GM18517 (cell line): ENCODE results near the gene WDR49.

ENCODE experiments used
- ATAC-seq: cut with Tn5 transposase; IDR thresholded peaks from one replicate; pipeline ENCODE4 v1.9.1; 2021; ENCODE audit warnings: mild to moderate bottlenecking, moderate library complexity; ENCODE audit not compliant: unreplicated experiment

Gene WDR49

DNA sequence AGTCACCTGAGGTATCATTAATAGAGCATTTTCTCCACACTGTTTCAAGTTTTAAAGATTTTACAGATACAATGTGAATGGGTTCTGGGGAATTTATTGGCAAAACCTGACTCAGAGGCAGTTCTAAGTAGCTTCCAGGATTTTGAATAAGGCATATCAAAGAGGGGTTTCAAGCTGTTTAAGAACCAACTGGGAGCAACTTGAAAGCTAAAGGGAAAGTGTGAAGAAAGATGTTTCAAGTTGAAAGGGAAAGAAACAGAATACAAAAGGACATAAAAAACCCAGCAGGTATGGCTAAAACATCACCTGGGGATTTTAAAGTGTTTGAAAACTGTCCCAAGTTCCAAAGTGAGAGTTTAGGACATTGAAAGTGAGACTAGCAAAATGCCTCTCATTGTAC lies 162.1 kb downstream of the WDR49 start:
- ATAC-seq = no peak

DNA sequence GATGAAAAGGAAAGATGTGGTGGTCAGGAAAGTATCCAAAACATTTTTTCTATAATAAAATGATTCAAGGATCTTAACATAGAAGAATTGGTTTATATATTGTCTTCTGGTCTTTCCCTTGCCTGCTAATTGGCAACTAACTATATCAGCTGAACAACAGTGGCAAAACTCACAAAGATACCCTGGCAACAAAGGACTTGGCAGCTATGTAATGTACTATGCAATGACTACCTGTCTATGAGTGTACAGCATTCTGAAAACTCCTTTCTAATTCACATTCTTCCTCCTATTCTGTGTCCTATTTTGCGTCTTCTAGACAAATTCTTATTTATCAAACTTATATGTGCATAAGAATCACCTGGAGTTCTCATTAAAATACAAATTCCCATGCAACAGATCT lies 164.2 kb downstream of the WDR49 start:
- no peak for ATAC-seq

DNA sequence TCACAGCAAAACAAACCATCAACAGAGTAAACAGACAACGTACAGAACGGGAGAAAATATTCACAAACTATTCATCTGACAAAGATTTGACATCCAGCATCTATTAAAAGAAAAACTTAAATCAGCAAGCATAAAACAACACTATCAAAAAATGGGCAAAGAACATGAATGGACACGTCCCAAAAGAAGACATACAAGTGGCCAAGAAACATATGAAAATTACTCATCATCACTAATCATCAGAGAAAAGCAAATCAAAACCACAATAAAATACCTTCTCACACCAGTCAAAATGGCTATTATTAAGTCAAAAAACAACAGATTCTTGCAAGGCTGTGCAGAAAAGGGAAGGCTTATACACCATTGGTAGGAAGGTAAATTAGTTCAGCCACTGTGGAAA lies 166.2 kb downstream of the WDR49 start:
- no peak for ATAC-seq

DNA sequence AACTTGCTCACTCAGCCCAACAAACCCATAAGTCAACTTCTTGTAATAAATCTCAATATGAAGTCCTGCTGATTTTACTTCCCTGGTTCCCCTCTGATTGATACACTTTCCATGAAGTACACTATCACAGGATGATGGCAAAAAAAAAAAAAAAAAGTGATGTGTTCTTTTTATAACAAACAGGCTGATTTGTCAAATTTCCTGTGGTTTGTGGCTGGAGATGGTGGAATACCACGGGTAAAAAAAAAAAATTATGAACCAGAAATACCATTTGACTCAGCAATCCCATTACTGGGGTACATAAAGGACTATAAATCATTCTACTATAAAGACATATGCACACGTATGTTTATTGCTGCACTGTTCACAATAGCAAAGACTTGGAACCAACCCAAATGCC lies 169.2 kb downstream of the WDR49 start:
- ATAC-seq = no peak

DNA sequence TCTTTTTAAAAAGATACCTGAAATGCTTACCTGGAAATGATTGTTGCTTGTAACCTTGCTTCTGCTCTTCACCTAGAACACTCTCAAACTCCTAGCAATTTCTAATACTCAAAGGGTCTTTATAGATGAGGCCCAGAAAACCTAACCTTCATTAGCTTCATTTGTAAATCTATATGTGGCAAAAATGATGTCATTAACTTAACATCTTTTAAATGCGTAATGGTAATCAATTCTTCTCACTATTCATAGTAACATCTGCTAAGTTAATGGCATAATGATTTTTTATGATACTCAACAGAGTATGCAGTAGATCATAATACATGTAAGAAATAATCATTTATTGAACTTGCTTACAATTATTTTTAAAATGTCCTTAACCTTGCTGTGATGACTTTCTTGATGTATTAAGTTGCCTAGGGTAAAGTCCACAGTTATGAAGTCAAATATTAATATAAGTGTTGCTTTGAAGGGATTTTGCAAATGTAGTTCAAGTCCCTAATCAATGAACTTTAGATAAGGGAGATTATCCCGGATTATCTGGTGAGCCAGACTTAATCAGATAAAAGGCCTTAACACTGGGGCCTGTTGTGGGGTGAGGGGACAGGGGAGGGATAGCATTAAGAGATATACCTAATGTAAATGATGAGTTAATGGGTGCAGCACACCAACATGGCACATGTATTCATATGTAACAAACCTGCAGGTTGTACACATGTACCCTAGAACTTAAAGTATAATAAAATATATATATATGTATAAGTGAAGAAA lies 169.8 kb downstream of the WDR49 start:
- no peak for ATAC-seq

DNA sequence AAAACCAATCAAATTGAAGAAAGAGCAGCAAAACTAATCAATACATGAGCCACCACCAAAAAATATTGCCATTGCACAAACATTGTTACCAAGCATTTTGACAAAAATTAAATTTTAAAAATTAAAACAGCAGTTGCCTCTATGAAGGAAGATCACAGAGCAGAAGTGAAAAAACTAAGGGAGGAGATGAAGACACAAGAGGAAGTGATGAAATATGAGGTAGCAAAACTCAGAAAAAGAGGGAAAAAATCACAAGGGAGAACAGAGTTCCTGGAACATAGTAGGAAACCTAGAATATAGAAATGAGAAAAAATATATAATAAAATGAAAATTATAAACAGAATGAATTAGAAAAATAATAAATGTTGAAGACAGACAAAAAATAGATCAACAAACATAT lies 172.6 kb downstream of the WDR49 start:
- no peak for ATAC-seq

DNA sequence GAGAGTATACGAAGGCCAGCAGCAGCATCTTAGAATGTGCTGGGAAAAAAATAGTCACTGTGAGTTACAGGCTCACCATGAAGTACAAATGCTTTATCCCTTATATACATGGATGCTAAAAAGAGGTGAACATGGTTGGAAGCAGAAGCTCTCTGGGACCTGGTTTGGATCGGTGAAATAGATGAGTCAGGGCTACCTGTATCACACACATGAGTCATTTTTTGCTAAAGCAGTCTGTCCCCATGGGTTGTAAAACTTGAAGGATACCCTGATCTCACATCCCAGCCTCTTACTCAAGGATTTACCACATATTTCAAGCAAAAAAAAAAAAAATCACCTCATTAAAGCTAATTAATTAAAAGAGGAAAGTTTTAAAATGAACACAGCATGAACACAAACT lies 173.0 kb downstream of the WDR49 start:
- ATAC-seq = no peak

DNA sequence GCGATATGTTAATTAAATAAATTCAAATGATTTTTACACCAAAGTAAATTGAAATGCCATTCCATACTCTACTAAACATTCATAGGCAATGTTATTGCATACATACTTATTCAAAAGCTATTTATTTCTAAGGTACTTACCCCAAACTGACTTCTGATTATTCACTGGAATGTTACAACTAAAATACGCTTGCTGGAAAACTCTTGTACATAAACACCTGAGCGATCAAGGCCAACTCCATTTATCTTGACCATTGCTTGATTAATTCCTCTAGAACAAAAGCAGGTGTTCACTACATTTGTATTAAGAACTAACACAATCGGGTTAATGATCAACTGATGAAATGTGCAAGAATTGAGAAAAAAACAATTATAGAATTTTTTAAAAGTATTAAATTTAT lies 179.9 kb downstream of the WDR49 start, which contains the start of gene SERPINI2:
Gene SERPINI2, minus strand, starts transcription at position 180 of the 400 bp plus-strand sequence. CDS start 2,208 bp downstream, outside the sequence.
- ATAC-seq = no peak

DNA sequence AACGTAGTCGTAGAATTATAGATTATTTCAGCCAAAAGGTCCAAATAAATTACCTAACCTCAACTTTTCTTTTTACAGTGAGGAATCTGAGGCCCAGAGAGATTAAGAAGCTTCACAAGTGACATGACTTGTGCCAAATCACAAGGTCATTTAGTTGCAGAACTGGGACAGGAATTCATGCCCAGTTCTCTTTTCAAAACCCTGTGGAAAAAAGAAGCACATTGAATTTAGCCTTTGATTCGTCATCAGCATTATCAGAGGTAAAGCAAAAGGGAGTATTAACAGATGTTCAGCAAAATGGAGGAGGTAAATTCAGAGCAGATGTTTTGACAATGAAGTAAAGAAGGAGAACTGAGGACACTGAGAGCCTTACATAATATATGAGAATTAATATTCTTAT lies 184.4 kb downstream of the WDR49 start:
- no peak for ATAC-seq

DNA sequence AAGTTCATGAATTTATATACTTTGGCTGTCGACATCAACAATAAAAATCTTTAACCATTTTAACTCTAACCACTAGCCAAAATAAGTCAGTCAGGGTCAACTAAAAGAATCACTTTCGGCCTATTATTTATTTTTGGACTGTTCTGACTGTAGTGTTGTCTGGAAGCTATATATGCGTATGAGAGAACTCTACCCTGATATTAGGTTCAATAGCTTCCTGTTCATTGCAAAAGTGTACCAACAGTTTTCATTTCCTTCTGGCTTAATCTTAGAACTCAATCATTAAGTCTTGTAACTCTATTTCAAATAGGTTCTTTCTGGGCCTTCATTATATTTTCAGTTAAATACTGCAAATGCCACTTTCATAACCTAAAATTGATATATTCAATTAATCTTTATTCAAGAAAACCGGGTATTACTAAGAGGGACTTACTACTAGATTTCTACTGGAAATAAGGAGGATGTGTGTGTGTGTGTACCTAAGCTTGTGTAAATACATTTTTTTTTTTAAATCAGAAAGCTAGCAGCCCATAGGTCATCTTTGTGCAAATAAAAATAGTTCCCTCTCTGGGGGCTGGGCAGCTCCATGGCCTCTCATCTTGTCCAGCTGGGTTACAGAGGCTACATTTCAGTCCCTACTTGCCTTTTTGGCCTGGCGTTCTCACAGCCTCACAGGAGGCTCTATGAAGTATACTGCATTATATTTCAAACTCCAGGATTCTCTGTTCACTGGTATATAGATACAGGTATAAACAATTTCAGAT lies 185.7 kb downstream of the WDR49 start:
- ATAC-seq = no peak

DNA sequence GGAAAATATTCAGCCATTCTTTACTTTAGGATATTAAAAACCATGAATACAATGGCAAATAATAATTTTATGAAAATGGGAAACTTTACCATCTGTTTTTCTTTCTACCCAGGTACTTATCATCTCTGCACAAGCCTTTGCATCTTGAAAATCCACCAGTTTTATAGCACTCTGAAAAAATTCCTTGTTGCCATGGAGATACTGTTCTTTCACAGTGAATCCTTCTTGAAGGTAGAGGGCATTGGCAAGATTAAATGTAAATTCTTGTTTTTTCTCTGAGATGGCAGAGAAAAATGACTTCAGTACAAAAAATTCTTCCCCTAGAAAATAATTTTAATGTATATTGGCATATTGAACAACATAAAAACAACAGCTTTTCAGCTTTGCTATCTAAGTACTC lies 186.8 kb downstream of the WDR49 start:
- ATAC-seq = no peak

DNA sequence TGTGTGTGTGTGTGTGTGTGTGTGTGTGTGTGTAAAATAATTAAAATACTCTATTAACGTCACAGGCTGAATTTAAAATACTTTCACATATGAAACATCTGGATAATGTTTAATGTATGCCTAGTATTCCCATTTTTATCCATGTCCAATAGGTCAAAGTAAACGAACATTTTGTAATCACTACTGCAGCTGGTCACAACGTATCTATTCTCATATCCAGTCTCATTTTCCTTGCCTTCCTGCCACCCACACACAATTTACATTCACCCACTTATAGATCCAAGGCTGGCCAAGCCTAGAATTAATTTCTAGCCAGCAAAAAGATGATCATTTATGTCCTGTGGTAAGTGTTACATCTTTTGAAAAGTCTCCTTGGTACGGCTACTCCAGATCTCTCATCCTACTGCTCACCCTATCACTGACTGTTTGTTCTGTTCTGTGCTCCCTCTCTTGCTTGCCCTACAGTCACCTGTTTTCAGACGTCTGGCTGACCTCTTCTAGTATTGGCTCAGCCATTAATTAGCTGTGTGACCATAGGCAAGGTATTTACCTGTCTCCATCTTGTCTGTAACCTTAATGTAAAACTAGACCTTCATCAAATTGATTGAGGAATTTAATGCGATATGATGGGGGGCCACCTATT lies 197.5 kb downstream of the WDR49 start:
- ATAC-seq = no peak

DNA sequence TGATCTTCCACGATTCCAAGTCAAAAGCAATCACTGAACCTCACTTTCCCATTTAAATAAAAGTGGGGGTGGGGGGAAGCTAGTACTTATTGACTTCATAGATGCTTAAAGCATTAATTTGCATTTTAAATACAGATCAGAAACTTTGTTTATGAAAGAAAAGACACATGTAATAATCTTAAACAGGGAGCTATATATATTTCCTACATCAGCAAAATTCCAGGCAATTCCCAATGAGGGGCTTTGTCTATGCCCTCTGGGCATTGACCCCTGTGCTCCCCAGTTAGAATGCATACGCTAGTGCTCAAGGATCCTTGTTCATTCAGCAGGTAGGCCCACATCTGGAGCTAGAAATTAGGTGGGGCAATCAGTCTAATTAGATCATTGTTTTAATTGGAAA lies 199.9 kb downstream of the WDR49 start:
- ATAC-seq = no peak

DNA sequence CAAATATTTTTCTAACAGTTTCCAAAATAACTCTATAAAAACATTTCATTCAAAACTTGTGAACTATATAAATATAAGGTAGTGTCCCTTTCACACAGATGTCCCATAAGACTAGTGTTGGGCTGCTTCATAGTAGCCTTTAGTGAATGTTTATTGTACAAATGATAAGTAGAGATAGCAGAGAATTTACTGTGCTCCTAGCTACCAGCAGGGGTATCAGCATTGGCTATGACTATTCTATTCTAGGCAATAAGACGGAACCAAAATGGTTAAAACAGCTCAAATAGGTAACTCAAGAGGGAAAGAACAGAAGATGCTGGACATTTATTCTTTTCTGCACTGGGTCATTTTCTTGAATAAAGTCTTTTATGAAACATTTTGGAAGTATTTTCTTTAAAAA lies 202.5 kb downstream of the WDR49 start:
- ATAC-seq = no peak

DNA sequence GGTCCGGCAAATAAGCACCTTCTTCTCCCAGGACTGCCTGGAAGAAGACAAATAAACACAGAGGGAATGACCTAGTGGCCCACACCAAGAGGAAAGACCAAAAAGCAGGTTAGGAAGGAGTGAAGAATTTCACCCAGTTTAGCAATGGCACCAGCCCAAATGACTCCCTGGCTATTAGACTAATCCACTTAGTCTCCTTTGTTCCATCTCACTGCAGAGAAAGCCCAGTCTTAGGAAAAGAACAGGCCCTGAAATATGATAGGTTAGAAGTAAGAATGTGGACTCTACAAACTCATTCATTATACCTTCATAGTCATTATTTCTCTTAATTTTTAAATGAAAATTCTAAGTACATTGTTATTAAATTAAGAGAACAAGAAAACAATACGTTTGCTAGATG lies 203.1 kb downstream of the WDR49 start:
- ATAC-seq = no peak

DNA sequence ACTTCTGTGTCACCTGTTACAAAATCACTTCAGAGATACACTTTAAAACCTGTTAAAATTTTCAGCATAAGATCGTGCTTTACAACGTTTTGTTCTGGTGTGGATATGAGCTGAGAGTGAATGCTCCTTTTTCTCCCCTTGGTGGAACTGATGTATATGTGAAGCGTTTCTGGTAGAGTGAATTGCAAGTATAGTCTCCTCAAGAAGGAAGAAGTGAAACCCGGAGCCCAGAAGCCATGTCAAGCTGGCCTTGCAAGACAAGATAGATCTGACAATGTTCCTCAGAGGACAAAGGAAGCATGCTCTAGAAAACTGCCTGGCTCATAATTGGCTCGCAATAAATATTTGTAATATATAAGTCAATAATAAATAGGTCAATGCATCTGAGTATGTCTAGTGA lies 203.5 kb downstream of the WDR49 start:
- ATAC-seq = no peak

DNA sequence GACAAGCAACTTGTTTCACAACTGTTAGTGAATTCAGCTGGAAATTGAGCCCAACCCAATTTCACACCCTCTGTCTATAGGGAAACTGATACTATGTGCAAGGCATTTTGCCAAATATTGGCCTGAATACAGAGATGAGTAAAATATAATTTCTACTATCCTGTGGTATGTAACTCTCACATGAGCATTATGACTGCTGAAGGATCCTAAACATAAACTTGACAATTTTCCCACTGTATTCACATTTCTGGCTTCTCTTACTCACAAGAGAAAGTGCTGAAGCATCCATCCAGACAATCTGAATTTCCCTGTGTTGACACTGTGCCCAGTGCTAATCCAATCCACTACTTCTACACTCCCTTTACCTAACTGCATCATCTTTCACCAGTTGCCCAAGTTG lies 208.3 kb downstream of the WDR49 start:
- ATAC-seq = no peak

DNA sequence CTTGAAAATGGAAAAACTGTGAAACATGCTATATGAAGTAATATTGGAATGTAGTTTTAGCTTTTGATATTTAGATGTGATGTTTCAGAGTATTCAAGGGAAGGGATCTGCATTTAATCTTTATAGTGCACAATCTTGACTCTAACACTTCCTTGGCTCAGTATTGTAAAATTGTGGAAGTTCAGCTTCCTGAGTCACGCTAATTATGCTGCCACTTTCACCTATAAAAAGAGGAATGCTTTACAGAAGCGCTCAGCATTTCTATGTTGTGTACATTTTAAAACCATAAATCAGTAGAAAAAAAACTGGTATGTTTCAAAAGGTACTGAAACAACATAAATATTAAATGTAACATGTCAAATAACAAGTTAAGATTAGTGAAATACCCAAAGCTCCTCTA lies 212.5 kb downstream of the WDR49 start:
- ATAC-seq = no peak

DNA sequence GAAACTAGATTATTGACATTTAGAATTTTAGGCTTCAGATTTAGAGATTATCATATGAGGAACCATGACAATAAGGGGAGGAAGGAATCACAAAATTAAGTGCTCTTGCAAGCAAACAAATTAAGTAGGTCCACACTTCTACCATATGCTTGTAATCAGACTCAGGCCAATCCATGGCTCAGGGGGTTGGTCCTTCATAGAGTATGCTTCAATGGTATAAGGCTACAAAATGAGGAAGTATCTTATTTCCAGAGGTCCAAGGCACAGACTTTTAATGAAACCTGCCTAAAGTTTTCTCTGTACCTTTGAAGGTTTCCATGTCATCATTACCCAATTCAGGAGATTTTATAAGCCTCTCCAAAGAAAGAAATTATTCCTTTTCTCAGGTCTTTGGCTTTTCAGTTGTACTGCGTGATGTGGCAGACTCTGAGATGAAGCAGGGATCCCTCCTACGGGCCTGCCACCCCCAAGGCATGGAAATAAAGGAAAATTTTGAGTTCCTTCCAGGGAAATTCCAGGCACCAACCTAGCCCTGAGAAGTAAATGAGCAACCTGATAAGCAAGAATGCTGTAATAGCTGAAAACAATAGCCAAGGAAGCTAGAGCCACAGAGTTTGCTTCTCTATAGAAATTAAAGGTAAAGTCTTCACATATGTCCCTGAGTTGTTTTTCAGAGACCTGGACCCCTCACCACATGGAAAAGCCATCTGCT lies 216.2 kb downstream of the WDR49 start:
- no peak for ATAC-seq
